Breast epithelium (tissue), 3 donors: Measurements from ENCODE around the gene DNM3.

ENCODE experiments used
- CTCF ChIP-seq, 3 donors: fragments of 450-650 bp; IDR thresholded peaks; one replicate each; pipeline ENCODE4 v1.5.1; 2016 to 2017; ENCODE audit warnings: antibody characterized with exemption in 3 of 3, mild to moderate bottlenecking in 3 of 3, moderate library complexity in 3 of 3
- POLR2A ChIP-seq: fragments of 450-650 bp; IDR thresholded peaks from one replicate; pipeline ENCODE4 v1.6.1; 2016; ENCODE audit warnings: antibody characterized with exemption, mild to moderate bottlenecking, moderate library complexity
- POLR2AphosphoS5 ChIP-seq, 3 donors: sonication (generic); formaldehyde crosslinking; IDR thresholded peaks; one replicate each; pipeline ENCODE4 v1.6.1; 2017; ENCODE audit warnings: antibody characterized with exemption in 3 of 3

GRCh38 chr1:171954361-171954760, 113.1 kb downstream of the DNM3 start:
- TF ChIP-seq CTCF (IDR thresholded peaks at IDR 0.05) (no peak), POLR2AphosphoS5 (IDR thresholded peaks at IDR 0.05) (no peak), POLR2A (no peak)
